Loucy (cell line): Measurements from ENCODE around the gene CAPN8.

Experiments used
- CTCF ChIP-seq: fragments of 200-600 bp; sonication (generic); conservative IDR thresholded peaks from 2 replicates; pipeline ENCODE4 v1.5.1; 2014; ENCODE audit warnings: mild to moderate bottlenecking, antibody characterized with exemption, low read length
- EZH2phosphoT487 ChIP-seq: fragments of 200-600 bp; IDR thresholded peaks from 2 replicates; pipeline ENCODE4 v1.6.1; 2018; ENCODE audit warnings: antibody characterized with exemption, mild to moderate bottlenecking, moderate library complexity, borderline replicate concordance

GRCh38 chr1:223494926-223495645, 170.4 kb downstream of the CAPN8 start:
- TF ChIP-seq CTCF = no peak
- TF ChIP-seq EZH2phosphoT487 = no peak
